Activated CD8-positive, alpha-beta memory T cell treated with anti-CD3 and anti-CD28 coated beads, Interleukin-2, amount 50 U/mL, for 48 hours (primary cell): ENCODE results near the gene KRTCAP2.
"Not testable (repeated sequence)": the region's sequence is repeated elsewhere in the genome, so short reads cannot be mapped to it uniquely, and the experiment has no call there.

Experiments
- DNase-seq: peaks from one replicate; pipeline ENCODE4 v3.0.0-alpha.2; 2020

Gene KRTCAP2

DNA sequence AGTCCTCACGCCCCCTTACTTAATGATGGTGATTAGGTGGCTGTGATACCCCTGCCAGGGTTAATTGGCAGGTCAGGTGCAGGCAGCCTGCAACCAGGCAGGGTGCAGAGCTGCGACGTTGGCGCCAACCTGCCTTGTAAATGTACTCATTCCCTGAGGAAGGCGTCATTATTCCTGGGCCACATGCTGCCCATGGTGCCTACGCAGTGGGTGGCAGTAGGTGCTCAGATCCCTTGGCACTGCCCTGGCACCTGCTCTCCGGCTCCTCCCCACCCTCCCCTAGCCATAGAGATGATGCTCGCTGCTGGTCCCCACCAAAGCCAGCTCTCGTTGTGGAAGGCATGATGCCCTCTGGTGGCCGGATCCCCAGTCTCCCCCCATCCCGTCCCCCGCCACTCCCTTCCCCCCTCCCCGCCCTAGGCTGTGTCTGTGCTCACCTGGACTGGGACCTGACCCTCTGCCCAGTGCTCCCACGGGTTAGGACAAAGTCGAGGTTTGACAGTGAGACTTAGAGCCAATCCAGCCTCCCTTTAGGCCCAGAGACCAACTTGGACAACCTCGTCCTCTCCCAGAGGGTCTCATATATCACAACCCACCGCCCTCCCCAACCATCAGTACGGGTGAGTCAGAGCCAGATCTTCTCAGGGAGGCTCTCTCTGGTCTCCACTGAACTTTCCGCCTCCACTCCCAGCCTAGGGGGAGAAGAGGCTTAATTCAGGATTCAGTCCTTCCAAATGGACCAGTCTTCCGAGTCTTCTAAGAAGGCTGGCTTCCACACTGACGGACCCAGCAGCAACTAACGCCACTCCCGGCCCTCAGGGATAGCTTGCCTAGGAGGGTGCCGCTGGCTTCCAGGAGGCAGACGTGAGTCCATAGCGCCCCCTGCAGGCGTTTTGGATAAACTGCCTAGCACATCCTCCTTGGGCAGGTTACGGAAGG is 5.7 kb downstream of the KRTCAP2 start:
- DNase-seq, result peak; percentile 98

DNA sequence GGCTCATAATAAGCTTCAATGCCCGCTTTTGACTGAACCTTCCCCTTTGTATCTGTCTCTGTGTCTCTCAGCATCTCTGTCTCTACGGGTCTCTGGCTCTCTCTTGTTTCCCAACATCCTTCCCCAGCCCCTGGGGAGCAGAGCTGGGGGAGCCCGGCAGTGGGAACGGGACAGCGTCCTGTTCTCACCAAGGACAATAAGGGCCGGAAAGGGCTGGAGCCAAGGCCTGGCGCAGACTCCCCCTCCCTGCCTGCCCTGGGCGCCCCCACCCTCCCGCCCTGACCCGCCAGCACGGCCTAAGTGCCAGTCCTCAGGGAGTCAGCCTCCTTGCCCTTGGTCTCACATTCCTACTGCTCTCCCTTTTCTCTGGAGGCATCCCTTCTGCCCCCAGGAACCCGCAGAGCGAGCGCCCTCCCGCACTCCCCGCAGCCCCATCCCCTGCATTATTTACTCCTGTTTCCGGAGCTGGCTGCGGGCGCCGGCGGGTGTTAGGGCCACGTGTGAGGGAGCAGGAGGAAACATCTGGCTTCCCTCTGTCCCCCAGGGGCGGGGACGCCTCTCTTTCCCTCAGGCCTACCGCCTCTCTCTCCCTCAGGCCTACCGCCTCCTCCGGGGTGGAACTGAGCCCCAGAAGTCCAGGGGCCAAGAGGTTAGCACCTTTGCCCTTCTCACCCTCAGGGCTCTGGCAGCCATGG is 6.5 kb downstream of the KRTCAP2 start:
- peak; percentile 47 for DNase-seq

DNA sequence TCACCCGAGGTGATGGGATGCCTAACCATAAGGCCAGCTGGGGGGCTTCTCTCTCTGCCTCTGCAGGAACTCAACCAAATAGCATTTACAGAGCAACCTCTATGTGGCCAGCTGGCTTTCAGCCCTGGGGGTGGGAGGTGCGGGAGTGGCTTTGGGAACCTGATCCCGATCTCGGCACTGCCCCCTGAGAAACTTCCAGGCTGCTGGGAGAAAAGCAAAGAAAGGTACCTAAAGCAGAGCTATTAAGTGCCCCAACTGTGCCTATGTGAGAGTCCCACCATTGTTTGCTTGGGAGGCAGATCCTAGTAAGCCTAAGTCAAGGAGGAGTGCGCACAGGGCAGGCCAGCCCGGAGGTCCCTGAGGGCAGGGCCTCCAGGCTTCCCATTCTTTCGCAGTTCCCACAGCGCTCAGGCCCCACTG is 7.0 kb downstream of the KRTCAP2 start:
- DNase-seq, result peak; percentile 48

DNA sequence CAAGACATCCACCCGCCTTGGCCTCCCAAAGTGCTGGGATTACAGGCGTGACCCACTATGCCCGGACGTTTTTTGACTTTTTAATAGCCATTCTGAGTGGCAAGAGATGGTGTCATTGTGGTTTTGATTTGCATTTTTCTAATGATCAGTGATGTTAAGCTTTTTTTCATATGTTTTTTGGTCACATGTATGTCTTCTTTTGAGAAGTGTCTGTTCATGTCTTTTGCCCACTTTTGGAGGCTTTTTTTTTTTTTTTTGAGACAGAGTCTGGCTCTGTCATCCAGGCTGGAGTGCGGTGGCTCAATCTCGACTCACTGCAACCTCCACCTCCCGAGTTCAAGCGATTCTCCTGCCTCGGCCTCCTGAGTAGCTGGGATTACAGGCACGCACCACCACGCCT is 8.5 kb downstream of the KRTCAP2 start:
- DNase-seq, result not testable (repeated sequence)

DNA sequence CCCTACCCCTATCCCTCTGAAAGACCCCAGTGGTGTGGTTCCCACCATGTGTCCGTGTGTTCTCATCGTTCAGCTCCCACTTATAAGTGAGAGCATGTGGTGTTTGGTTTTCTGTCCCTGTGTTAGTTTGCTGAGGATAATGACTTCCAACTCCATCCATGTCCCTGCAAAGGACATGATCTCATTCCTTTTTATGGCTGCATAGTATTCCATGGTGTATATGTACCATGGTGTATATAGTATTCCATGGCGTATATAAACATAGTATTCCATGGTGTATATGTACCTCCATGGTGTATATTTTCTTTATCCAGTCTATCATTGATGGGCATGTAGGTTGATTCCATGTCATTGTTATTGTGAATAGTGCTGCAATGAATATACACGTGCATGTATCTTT is 9.3 kb downstream of the KRTCAP2 start:
- not testable (repeated sequence) for DNase-seq

DNA sequence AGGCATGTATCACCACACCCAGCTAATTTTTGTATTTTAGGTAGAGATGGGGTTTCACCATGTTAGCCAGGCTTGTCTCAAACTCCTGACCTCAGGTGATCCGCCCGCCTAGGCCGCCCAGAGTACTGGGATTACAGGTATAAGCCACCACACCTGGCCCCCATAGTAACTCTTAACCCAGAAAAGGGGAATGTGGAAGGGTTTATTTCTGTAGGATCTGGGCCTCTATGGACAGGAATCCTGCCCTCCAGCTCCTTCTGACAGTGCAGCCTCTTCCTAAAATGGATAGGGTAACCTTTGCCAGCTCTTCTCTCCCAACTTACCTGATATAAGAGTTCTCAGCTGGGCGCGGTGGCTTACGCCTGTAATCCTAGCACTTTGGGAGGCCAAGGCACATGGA is 10.5 kb downstream of the KRTCAP2 start:
- DNase-seq, result not testable (repeated sequence)

DNA sequence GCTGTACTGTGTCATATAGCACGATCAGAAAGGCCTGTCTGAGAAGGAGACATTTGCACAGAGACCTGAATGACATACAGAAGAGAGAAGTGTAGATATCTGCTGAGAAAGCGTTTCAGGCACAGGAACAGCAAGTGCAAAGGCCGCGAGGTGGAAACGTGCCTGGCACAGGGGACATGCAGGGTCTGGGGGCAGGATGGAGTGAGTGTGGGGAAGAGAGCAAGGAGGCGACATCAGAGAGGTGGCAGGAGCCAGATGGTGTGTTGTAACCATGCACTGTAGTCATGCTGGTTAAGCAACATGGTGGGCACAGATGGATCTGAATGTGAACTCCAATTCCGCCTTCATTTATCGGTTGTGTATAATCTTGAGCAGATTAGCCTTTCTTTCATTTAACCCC is 13.0 kb downstream of the KRTCAP2 start:
- DNase-seq, result no peak

DNA sequence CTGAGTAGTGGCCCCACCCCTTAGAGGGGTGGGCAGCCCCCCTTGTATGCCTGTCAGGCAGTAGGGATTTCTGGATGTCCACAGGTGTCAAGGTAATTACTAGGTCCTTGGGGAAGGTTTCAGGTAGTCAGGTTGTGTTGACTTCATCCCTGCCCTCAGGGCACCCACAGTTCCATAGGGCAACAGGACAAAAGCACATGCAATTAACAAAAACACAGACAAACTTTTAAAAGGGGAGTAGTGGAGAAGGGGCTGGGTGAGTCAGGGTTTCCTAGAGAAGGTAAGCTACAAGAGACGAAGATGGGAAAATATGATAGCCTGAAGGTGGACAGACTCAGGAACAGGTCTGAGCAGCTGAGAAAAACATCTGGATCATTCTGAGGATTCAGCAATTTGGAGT is 14.1 kb downstream of the KRTCAP2 start:
- no peak for DNase-seq

DNA sequence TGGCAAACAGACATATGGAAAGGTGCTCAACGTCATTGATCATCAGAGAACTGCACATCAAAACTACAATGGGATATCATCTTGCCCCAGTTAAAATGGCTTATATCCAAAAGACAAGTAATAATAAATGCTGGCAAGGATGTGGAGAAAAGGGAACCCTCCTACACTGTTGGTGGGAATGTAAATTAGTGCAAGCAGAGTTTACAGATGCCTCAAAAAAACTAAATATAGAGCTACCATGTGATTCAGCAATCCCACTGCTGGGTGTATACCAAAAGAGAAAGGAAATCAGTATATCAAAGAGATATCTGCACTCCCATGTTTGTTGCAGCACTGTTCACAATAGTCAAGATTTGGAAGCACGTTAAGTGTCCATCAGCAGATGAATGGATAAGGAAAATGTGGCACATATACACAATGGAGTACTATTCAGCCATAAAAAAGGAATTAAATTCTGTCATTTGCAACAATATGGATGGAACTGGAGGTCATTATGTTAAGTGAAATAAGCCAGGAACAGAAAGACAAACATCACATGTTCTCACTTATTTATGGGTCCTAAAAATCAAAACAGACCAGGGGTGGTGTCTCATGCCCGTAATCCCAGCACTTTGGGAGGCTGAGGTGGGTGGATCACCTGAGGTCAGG is 17.0 kb downstream of the KRTCAP2 start:
- DNase-seq, result not testable (repeated sequence)

DNA sequence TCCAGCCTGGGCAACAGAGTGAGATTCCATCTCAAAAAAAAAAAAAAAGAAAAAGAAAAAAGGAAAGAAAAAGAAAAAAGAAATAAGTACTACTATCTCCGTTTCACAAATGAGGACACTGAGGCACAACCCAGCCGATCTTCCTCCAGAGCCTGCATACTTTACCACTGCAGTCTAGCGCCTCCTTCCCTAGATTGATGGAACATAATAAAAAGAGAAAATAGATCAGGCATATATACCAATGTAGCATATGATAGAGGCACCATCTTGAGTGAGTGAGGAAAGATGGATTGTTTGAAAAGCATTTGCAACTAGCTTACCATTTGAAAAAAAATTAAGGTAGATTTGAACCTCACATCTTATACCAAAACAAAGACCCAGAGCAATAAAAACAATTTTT is 27.6 kb downstream of the KRTCAP2 start:
- DNase-seq, result no peak

DNA sequence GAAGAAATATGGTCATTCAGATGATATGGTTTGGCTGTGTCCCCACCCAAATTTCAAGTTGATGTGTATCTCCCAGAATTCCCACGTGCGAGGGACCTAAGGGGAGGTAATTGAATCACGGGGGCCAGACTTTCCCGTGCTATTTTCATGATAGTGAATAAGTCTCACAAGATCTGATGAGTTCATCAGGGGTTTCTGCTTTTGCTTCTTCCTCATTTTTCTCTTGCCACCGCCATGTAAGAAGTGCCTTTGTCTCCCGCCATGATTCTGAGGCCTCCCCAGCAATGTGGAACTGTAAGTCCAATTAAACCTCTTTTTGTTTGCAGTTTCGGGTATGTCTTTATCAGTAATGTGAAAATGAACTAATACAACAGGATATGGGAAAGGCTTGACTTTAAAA is 31.4 kb downstream of the KRTCAP2 start:
- no peak for DNase-seq

DNA sequence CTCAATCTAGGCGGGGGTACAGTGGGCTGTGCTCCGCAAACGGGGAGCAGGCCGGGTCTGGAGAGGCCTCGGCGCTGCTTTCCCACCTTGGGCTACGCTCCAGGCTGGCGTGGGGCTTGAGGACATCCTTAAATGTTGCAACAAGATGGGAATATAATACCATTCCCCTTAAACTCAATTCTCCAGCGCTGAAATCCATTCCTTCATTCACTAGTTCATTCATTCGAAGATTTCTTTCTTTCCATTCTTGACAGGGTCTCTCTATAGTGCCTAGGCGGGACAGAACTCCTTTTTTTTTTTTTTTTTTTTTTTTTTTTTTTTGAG is 32.5 kb downstream of the KRTCAP2 start:
- DNase-seq, result no peak

DNA sequence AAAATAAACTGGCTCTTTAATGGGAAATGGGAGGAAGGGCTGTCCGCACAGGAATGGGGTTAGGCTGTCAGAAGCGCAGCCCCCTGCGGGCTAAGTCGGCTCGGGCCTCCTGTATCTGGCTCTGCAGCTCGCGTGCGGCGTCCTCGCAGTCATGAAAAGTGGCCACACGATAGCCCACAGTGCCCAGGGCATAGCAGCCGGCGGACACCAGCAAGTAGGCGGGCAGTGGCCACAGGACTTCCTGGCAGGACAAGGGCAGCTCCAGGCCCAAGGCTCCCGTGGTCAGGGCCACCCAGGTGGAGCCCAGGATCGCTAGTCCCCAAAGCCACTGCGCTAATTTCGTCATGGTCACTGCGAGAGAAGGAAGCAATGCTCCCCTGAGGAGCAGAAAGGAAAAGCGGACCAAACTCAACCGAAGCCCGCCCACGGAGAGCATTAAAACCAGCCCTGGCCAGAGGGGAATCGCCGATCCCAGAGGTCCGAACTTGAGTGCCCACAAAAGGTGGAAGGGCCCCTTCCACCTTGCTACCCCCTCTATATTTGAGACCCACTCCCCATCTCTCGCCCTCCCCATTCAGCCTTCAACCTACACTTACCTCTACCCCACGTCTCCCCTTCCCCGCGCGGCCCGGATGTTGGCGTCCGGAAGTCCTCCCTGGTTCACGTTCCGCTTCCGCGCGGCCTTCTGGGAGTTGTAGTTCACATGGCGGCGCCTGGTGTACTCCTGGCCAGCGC is 33.0 kb downstream of the KRTCAP2 start, which contains the start of gene DPM3:
Gene DPM3, minus strand, starts transcription at position 637 of the 735 bp plus-strand sequence. Its CDS starts 291 bp downstream, at position 346.
- peak; percentile 94 for DNase-seq

DNA sequence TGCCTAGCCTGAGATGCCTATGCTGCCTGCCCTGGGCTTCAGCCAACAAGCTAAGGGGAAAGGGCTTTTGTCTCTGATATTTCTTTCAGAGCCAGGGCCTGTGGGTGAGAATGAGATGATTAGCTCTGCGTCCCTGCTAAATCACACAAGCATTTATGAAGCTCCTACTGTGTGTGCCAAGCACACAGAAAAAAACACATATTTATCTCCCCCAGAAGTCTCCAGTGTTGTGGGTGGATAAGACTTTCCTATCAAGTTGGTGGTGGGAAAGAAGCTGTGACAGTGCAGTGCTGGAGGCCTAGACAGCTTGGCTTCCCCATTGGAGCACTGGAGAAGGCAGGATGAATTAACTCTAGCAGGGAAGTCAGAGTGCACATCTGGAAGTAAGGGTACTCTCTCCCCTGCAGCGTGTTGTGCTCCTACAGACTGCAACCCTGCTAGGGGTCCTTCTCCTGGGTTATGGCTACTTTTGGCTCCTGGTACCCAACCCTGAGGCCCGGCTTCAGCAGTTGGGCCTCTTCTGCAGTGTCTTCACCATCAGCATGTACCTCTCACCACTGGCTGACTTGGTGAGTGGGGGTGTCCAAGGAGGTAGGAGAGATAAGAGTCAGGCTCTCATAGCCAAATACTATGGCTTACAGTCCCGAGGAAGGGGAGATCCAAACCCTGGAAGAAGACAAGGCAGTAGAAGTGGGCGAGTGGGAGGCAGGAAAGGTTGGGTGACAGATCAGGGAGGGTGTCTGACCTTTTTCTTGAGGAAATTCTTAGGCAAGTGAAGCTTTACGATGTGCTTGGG is 35.8 kb downstream of the KRTCAP2 start:
- no peak for DNase-seq

DNA sequence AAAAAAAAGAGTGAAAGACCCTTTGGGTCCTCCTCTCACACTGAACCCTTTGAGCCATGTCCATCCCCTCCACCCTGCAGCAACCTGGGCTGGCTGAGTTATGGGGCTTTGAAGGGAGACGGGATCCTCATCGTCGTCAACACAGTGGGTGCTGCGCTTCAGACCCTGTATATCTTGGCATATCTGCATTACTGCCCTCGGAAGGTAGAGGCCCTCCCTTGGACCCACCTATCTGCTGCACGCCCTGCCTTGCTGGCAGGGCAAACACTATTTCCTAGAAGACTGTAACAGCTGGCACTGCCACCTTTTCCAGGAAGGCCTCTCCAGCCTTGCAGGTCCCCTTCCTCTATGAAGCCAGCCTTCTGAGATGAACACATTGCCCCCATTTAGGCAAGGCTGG is 36.4 kb downstream of the KRTCAP2 start:
- DNase-seq, result peak; percentile 60

DNA sequence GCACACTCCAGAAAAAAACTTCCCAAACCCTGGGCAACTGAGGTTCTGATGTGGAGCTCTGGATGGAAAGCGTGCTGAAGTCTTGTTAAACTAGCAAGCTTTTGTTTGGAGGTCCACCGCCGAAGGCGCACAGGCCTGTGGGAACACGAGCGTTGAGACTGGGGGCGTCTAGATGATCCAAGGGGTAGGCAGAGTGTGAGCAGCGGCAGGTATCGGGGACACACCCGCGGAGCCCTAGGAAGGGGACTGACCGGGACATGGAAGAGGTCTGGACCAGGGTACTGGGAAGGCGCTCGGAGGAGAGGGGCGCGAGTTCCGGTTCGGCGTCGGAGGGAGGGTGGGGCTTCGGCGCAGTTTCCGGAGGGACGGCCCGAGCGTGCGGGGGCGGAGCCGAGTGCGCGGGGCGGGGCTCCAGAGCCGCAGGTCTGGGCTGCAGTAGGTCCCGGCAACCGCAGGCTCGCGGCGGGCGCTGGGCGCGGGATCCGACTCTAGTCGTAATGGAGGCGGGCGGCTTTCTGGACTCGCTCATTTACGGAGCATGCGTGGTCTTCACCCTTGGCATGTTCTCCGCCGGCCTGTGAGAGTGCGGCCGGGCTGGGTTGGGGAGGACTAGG is 37.6 kb downstream of the KRTCAP2 start, which contains the start of gene SLC50A1:
Gene SLC50A1, plus strand, starts transcription at position 438 of the 614 bp plus-strand sequence. Its CDS starts 60 bp downstream, at position 498.
- peak; percentile 97 for DNase-seq

DNA sequence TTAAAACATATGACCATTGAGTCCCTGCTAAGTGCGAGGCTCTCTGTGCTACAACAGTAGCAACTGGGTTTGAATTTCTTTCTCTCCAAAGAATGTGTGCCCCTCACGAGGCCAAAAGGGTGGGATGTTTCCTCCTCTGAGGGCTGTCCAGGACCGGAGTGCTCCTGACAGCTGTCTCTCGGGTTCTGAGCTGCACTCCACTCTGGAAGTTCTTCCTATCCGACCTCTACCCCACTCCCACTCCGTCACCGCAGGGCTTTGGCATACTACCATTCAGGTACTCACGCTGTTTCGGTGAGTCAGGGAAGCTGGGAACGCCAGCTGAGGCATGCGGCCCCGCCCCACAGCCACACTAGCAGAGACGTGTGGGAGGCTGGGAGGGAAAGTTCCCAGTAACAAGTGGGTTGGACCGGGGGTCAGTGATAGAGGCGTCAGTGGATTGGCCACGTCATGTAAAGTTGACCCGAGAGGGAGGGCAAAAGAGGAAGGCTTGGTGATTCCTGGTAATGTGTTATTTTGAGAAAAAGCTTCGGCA is 38.2 kb downstream of the KRTCAP2 start:
- DNase-seq, result peak; percentile 81

DNA sequence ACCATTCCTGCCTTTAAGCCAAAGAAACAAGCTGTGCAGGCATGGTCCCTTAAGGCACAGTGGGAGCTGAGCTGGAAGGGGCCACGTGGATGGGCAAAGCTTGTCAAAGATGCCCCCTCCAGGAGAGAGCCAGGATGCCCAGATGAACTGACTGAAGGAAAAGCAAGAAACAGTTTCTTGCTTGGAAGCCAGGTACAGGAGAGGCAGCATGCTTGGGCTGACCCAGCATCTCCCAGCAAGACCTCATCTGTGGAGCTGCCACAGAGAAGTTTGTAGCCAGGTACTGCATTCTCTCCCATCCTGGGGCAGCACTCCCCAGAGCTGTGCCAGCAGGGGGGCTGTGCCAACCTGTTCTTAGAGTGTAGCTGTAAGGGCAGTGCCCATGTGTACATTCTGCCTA is 38.8 kb downstream of the KRTCAP2 start:
- no peak for DNase-seq

DNA sequence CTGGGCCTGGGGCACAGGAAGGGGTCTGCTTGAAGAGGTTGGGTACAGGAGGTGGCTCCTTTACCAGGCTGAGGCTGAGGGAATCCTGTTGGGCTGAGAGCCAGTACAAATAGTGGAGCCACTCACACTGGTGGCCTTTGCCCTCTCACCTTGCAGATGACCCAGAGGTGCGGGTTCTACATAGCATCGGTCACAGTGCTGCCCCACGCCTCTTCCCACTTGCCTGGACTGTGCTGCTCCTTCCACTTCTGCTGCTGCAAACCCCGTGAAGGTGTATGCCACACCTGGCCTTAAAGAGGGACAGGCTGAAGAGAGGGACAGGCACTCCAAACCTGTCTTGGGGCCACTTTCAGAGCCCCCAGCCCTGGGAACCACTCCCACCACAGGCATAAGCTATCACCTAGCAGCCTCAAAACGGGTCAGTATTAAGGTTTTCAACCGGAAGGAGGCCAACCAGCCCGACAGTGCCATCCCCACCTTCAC is 39.3 kb downstream of the KRTCAP2 start:
- DNase-seq, result no peak

DNA sequence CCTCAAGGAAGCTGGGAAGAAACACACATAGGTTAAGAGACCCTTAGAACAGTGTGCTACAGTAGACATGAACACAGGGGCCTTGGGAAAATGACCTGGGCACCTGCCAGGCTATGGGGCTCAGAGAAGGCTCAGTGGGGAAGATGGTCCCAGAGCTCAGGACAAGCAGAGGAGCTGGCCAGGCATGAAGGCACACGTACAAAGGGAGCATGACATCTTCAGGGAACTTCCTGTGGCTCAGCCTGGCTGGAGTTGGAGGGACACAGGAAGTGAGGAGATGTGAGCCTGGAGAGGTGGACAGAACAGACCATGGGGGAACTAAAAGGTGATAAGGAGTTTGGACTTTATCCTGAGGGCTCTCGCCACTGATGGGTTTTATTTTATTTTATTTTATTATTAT is 41.2 kb downstream of the KRTCAP2 start:
- DNase-seq, result no peak

DNA sequence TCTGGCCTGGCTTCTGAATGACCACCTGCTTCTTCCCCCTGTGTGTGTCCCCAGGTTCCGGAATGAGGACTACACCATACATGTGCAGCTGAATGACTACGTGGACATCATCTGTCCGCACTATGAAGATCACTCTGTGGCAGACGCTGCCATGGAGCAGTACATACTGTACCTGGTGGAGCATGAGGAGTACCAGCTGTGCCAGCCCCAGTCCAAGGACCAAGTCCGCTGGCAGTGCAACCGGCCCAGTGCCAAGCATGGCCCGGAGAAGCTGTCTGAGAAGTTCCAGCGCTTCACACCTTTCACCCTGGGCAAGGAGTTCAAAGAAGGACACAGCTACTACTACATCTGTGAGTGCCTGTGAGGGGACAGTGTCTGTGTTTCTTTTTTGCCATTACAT is 41.8 kb downstream of the KRTCAP2 start:
- no peak for DNase-seq
